ENCODE data around the gene MECR.

MECR gene

DNA sequence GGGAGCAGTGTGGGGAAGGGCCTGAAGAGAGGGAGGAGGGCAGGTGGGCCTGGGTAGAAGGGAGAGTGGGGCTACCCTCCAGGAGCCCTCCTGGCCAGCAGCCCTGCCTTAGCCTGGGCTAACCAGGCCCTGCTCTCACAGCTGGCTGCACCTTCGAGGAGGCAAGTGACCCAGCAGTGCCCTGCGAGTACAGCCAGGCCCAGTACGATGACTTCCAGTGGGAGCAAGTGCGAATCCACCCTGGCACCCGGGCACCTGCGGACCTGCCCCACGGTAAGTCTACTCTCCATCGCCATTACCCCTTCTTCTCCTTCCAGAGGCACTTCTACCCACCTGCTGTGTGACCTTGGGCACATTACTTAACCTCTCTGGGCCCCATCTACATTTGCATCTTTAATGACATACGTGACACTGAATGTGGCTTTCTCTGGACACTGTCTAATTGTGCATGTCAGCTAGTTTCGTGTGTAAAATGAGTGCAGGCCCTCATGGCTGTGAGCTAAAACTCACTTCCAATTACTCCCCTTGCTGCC is 24.5 kb upstream of the MECR start:
- no peak for DNase-seq (ENCODE audit: low read depth in 3 of 3)

DNA sequence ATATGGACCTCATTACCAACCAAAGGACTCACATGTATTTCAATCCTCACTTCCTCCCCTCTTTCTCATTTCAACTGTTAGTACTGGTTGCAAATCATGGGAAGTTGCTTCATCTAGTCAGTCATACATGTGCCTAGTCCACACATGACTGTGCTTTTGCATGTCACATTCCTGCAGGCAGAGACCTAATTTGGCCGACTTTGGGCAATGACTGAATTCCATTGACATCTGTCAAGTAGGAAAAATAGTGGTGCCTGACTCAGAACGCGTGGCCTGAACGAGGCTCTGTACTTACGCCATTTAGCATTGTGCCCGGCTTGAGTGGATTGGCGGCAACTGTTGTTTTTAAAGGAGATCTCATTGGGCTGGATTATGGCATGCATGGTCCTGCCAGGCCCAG is 23.6 kb upstream of the MECR start:
- DNase-seq (ENCODE audit: low read depth in 3 of 3) = no peak

DNA sequence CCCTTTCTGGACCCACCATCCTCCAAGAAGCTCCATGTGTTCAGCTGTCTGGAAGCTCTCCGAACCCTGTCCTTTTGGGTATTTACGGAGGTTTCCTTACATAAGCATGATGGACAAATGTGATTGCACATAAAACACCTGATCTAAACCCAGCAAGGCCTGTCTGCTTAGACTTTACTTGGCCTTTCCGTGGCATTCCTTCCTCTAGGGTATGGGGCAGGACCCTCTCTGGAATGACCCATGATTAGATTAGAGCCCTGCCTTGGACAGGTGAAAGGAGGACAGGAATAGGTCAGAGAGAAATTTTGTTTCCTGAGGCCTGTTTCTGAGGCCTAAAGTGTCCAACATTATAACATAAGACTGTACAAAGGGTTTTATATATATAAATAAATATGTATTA is 22.4 kb upstream of the MECR start:
- no peak for DNase-seq (ENCODE audit: low read depth in 3 of 3)

DNA sequence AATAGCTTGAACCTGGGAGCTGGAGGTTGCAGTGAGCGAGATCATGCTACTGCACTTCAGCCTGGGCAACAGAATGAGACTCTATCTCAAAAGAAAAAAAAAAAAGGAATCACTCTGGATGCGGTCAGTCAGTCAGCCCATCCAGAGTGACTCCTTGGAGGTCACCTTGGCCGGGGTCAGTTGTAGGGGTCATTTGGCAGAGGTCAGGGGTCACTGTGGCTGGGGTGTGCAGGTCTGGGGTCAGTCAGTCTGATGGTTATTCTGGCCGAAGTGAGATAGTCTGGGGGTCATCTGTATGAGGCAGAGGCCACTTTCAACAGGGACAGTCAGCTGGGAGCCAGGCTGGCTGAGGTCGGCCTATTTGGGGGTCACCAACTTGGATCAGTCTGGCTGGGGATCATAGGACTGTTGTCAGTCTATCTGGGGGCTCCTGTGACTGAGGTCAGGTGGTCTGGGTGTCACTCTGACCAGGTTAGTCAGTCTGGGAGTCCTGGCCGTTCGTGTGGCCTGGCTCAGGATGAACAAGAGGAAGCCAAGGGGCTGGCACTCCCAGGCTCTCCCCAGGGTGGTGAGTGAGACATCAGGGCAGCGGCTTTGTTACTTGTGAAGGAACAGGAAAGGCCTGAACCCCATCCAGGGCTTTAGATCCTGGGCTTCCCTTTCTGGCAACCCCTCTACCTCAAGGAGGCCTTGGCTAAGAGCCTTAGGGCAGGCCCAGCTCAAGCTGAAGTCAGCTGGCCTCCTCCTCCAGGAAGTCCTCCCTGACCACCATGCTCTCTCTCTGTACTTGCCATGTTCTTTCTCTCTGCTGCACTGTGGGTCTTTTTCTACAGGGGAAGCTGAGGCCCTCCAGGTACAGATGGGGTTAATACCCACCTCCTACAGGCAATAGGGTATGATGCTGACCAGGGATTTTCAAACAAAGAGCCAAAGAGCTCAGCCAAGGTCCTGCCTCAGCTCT is 20.7 kb upstream of the MECR start:
- DNase-seq (ENCODE audit: low read depth in 3 of 3) = no peak

DNA sequence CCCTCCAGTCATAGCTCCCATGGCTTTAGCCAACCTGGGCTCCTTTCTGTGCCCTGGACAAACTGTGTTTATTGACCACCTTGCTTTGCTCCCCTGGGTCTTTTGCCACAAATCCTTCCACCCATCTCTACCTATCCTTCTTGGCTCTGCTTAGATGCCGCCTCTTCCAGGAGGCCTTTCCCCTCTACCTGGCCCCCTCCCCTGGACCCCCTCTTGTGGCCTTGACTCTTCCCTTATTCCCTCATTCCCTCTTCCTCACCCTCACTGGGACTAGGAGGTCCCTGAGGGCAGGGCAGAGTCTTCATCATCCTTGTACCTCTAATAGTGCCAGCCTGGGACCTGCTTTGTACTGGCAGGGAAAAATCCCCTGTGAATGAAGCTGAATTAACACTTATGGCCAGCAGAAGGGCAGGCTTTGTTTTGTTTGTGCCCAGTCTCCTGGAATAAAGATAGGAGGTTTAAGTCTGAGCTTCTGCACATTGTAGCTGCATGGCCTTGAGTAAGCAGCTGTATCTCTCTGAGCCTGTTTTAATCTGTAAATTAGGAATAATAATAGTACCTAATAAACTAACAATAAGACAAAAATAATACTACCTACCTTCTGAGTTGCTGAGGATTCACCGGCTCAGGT is 19.3 kb upstream of the MECR start:
- no peak for DNase-seq (ENCODE audit: low read depth in 3 of 3)

DNA sequence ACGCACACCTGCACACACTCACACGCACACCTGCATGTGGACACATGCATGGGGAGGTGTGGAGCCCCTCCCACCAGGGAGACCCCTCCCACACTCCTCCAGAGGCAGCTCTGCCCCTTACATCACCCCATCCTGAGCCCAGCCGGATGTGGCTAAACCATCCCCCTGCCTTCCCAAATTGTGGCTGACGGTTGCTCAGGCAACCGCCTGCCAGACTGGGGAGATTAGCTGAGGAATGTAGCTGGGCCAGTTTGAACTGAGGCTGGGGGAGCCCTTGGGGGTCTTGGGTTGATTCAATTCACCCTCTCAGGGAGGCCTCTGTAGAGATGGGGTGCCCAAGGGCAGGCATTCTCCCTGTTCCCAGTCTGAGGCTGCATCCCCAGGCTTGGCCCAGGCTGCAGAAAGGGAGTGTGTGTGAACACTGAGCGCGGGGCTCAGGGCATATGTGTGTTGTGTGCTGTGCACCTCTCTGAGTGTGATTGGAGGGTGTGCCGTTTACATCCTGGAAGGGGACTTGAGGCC is 18.5 kb upstream of the MECR start:
- no peak for DNase-seq (ENCODE audit: low read depth in 3 of 3)

DNA sequence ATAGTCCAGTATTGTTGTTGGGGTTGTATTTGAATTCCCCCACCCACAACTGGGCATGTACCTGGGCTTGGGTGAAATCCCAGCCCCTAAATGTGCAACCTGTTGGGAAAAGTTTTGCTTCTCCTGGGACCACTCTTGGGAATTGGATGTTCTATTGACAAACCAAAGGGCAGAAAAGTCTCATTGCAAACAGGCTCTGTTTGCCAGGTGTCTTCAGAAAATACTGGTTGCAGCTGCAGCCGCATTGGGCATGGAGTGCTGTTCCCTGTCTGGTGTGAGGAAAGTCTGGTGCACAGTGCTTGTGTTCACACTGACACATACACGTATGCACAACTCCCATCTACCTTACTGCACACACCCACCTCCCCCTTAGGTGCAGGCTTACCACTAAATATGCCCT is 17.7 kb upstream of the MECR start:
- DNase-seq (ENCODE audit: low read depth in 3 of 3) = no peak

DNA sequence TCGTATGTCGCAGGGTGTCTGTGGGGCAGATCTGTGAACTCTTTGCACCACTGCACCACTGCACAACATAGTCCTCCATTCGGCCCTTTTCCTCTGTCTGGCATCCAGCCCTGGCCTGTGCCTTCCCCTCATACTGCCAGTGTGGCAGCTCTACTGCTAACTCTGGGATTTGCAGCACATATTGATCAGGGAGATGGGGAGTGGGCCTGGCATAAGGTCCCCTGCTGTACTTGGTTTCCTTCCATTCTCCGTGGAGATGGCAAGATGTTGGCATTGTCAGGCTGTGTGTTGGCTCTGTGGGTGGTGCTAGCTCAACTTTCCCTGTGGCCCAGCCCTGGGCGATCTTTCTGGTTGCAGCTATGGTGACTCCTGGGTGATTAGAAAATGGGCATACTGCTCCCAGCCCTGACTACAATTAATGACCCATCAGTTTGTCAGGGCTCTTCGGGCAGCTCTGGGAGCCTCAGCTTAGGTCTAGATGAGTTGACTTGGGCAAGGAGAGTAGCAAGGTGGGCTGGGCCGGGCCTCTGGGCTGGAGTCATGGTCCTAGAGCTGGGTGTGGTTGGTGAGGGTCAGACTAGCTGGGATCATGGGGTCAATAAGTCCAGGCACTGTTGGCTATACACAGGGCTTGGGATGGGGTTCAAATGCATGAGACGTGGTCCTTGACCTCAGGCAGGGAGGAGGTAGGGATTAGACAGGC is 17.0 kb upstream of the MECR start:
- no peak for DNase-seq (ENCODE audit: low read depth in 3 of 3)

DNA sequence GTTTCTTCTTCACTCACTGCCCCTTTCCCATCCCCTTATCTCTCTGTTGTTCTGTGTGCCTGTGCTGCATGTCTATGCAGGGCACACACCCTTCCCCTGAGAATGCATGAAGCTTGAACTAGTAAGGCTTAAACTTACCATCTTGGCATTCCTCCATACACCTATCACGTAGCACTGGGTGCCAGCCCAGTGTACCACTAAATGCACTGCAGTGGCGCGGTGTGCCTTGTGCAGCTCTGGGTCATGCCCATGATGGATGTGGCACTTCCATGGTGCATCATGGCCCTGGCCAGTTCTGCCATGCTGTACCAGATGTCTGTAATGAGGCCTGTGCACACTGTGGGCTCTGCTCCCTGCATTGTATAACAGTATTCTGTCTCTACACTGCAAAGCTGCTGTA is 16.3 kb upstream of the MECR start:
- DNase-seq (ENCODE audit: low read depth in 3 of 3) = no peak

DNA sequence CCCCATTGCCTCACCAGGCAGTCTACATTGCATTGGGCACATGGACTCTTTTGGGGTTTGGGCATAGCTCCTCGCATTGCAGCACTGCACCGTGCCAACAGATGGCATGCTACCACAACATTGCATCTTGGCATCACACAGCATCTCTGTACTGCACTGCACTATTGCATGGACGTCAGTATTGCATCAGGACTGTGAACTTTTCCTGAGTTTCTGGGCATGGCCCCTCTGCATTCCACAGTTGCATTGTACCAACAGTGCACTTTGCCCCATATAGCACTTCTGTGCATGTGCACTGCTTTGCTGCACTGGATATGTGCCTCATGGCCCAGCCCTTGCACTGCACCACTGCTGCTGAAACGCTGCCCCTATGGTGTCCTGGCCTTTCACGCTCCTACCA is 15.1 kb upstream of the MECR start:
- no peak for DNase-seq (ENCODE audit: low read depth in 3 of 3)

DNA sequence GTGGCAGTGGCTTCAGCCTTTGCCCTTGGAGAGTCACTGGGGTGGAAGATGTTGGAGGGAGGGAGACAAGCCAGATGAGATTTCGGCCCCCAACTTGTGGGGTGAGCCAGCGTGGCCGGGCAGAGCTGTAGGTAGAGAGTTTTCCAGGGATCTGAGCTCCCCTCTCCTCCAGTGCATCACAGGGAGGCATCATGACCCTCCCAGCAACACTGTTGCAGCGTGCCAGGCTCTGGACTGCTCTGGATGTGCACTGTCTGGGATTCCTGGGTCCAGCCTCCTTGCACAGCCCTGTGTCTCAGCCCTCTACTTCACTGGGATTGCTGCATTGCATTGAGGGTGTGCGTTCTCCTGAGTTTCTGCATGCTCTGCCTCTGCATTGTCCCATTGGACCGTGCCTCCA is 14.5 kb upstream of the MECR start:
- no peak for DNase-seq (ENCODE audit: low read depth in 3 of 3)

DNA sequence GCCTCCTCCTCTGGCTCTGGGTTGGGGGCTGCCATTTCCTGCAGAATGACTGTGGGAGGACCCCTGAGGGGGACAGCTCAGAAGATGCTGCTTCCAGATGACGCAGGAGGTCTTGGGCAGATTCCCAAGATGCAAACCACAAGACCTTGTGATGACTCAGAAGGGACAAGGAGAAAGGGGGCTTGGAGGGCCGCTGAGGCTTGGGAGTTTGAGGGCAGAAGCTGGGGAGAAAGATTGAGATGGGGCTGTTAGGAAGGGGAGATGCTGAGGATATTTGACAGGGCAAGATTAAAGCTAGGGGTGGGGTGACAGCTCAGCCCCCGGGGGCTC is 13.1 kb upstream of the MECR start:
- no peak for DNase-seq (ENCODE audit: low read depth in 3 of 3)

DNA sequence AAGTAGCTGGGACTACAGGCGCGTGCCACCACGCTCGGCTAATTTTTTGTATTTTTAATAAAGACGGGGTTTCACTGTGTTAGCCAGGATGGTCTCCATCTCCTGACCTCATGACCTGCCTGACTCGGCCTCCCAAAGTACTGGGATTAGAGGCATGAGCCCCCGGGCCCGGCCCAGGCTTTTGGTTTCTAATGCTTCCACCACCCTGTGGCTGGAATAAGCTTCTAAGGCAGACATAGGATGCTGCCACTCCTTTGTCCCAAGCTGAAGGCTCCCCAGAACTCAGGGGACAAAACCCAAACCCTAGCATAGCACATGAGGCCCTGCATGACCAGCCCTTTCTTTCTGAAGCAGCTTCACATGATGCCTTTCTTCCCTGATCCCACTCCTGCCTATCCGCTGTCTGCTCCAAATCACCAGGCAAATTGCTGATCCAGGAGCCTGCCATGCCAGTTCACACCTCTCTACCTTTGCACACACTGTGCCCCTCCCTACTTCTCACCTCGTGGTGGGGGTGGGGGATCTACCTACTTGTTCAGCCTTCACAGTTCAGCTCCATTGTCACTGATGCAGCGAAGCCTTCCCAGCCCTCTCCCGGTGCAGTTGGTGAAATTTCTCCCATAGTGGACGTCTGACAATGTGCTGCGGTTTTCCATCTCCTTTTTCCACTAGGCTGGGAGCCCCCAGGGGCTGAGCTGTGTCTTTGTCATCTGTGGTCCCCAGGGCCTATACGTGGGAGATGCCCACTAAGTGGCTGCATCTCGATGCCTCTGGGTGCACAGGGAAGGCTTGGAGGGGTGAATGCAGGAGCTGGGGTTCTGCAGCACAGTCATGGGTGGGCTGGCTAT is 12.5 kb upstream of the MECR start:
- DNase-seq (ENCODE audit: low read depth in 3 of 3) = no peak

DNA sequence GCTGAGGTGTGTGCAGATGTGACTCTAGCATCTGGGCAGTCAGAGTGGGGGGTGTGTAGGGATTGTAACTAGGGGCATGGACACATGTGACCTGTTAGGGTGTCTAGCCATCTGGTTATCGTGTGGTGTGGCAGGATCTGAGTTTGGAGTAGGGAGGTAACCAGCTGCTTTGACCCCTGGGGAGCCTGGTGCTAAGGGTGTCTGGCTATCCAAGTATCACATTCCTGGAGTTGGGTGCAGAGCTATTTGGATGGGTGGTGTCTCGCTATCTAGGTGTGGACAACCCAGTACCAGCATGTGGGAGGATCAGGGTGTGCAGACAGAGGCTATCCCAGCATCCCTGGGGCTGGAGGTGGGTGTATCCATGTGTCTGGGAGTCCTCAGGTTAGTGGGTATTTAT is 10.3 kb upstream of the MECR start:
- no peak for DNase-seq (ENCODE audit: low read depth in 3 of 3)

DNA sequence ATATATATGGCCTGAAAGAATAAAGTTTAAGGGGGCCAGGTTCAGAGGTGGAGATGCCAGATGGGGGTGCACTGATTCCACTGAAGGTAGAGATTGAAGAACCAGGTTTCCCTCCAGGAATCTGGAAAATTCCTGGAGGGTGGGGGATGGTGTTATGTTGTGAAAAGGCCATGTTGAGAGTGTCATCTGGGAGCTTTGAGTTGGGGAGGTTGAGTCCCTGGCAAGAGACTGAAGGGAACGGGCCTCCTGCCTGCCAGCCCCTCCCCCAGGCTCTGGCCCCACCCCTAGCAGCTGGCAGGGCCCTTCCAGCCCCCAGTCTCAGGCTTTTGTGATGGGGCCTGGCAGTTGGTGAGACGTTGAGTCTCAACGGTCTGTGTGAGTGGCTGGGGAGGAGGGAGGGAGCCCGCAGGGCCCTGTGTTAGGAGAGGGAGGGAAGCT is 9.7 kb upstream of the MECR start:
- no peak for DNase-seq (ENCODE audit: low read depth in 3 of 3)

DNA sequence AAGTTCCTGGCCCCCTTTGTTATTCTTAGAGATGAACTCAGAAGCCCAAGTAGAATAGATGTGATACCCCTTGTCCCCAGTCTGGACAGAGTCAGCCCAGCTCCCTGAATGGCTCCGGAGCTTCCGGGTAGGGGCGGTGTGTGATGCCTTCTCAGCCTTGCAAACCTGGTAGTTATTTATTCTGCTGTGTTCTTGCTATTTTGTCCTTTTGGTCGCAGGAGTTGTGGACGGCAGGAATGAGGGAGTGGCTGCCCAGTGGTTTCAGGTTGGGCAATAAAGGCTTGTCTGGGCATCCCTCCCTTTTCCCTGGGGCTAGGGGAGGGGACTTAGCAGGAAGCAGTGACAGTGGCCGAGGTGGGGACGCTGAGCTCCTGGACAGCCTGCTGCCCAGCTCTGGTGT is 8.4 kb upstream of the MECR start:
- DNase-seq (ENCODE audit: low read depth in 3 of 3) = no peak

DNA sequence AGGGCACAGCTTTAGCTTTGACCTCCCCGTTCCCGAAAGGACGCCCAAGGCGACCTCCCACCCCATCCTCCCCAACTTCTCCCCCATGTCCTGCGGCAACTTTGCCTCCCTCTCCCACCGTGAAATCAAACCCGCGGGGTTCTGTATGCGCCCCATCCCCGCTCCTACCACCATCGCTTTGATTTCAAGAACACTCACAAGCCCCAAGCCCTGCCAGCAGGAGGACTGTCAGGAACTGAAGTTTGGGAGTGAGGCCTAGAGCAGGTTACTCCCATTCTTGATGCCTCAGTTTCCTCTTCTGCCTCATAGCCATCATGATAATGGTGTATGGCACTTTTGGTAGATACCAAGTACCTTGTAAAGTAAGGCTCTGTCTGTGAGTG is 7.9 kb upstream of the MECR start:
- DNase-seq (ENCODE audit: low read depth in 3 of 3) = no peak

DNA sequence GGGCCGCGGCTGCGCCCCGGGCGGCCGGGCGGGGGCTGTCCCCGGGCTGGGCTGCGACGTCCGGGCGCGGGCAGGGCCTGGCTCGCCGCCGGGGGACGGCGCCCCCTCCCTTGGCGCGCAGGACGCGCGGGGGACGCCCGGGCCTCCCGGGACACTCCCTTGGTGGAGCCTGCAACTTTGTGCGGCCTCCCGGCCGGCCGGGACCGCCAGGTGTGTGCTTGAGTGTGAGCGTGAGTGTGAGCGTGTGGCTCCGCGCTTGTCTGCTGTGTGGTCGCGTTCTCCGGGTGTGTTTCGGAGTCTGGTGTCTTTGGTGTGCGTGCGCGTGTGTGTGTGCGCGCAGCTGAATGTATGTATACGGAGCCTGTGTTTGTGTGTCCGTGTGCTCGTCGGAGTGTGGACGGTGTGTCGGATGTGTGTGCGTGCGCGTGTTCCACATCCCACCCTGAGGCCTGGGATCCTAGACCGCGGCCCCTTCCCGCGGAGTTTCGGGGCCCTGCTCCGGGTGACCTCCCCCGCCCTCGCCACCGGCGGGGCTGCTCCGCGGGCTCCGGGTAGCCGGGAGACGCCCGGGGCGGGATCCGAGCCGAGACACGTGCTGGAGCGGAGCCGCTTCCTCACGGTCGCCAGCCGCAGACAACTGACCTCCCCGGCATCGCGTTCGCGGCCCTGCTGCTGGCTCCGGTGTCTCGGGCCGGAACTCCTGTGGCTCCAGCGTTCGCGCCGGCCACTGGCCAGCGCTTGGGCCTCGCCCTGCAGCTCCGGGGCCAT is 7.3 kb upstream of the MECR start:
- DNase-seq (ENCODE audit: low read depth in 3 of 3) = no peak

DNA sequence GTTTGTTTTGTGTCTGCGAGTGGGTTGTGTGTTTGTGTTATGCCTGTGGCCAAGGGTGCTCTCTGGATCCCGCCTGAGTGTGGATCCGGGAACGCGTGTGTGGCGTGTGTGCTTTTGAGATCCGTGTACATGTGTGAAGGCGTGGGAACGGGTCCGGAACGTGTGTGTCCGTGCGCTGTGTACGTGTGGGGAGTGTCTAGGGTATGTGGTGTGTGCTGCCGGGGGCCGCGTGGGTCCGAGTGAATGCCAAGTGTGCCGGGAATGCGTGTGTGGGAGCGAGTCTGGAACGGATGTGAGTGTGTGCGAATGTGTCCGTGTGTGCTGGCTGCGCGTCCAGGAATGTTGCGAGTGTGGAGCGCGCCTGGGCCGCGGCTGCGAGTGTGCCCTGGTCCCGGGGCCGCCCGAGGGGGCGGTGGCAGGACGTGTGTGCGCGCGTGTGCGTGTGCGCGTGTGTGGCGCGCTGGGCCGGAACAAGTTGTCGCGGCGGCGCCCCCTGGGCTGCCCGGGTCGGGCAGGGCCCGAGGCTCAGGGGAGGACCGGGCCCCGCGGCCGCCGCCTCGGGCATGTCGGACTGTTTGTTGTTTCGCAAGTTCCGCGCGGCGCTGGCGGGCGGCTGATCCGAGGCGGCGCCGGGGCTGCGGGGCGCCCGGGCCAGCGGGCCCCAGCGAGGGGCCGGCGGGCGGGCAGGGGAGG is 6.5 kb upstream of the MECR start:
- no peak for DNase-seq (ENCODE audit: low read depth in 3 of 3)

DNA sequence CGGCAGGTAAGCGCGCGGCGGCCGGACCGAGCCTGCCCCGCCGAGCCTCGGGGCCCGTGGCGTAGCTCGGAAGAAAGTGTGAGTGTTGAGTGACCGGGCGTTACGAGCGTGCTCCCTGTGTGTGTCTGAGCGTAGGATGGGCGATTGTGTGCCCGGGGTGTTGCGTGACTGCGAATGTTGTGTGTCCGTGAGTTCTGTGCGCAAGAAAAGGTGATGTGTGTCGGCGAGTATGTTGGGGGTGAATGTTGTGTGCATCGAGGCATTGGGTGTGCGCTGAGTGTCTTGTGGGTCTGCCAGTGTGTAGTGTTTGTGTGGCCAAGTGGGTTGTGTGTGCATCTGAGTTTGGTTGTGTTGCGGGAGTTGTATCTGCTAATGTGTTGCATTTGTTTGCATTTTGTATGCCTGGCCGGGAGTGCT is 6.0 kb upstream of the MECR start:
- no peak for DNase-seq (ENCODE audit: low read depth in 3 of 3)

Measured in stimulated activated CD4-positive, alpha-beta T cell treated with anti-CD3 and anti-CD28 coated beads, TNF-alpha, amount 100 ng/mL, for 24 hours (primary cell).